GM18868 (cell line): ENCODE measurements around the gene STT3B.

Experiments
- ATAC-seq: cut with Tn5 transposase; IDR thresholded peaks from one replicate; pipeline ENCODE4 v1.9.1; 2021; ENCODE audit warnings: mild to moderate bottlenecking, moderate library complexity; ENCODE audit not compliant: unreplicated experiment

The STT3B gene

DNA sequence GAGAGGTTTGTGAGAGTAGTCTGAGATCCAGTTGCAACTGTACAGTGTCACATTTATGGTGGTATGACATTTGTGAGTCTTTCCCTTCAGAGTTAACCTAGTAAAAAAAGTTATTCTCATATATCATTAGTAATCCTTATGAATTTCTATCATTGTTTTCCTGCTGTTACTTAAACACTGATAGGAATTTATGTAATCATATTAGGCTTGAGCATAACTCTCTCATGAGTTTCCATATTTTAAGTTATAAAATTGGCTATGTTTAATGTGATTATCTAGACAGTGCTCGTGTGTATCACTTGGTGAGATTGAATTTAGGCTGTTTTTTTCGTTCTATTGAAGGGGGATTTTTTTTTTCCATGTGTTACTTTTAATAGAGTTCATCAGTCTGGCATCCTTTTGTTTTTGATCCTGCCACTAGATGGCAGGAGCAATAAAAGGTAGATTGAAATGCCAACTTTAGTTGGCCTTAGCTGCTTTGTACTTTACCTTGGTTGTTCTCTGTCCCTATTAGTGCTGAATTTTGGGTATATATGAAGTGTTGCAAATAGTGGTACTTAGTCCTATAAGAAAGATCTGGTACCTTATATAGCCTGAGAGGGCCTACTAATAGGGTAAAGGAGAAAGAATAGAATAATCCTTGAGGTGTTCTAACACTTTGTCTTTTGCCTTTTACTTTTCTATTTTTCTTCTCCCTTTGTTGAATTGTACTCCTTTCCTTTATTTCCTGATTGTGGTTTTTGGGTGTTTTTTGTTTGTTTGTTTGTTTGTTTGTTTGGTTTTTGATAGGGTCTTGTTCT is 17.9 kb downstream of the STT3B start:
- ATAC-seq, result peak; percentile 53

DNA sequence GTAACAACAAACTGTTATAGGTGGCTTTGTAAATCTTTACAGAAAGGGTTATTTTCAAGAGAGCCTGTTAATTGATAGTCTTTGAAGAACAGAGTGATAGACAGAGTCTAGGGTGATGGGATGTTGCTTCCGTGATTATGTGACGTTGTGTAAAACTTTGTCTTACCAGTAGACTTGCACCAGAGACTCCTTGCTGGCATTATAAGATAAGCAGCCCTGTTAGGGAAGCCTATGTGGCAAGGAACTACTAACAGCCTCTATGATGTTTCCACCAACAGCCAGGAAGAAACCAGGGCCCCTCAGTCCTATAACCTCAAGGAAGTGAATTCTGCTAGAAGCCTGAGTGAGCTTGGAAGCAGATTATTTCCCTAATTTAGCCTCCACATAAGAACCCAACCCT is 18.9 kb downstream of the STT3B start:
- ATAC-seq, result no peak

DNA sequence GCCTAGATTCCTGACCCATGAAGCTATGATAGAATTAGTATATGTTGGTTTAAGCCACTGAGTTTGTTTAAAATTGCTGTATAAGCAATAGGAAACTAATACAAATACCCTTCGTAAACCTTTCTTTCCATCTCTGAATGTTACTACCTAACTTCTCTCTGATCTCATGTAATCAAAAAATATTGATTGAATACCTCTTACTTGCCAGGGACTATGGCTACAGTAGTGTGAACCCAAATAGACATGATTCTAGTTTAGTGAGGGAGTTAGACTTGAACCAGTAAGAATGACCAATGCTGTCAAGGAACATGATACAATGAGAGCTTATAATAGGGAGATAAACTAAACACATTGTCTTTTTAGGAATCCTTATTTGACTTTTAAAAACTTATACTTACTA is 19.4 kb downstream of the STT3B start:
- no peak for ATAC-seq

DNA sequence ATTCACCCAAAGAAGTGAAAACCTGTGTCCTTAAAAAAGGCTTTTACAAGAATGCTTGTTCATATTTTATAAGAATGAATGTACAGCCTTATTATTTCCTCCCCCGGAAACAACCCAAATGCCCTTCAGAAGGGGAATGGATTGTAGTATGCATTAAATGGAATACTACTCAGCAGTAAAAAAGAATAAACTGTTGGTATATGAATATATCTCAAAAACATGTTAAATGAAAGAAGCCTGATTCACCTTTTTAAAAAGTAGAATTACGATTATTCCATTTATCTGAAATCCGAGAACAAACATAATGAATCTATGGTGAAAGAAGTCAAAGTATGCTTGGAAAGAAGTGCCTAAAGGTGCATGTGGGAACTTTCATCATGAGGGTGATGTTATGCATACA is 20.5 kb downstream of the STT3B start:
- ATAC-seq, result no peak

DNA sequence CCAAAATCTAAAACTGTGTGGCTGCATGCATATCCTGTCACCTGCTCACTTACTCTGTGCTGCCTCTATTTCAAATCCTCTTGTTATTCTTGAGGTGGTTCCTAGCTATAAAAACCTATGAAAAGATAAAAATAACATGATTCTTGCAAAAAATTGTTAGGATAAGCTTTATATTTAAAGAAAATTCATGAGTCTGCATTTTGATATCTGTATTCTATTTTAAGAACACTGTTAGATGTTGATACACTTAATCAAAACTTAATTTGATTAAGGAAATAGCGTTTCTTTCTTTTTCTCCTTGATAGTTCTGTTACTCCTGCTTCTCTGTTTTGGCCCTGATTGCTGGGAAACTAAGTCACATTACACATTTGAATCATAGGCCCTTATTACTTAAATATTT is 22.5 kb downstream of the STT3B start:
- no peak for ATAC-seq

DNA sequence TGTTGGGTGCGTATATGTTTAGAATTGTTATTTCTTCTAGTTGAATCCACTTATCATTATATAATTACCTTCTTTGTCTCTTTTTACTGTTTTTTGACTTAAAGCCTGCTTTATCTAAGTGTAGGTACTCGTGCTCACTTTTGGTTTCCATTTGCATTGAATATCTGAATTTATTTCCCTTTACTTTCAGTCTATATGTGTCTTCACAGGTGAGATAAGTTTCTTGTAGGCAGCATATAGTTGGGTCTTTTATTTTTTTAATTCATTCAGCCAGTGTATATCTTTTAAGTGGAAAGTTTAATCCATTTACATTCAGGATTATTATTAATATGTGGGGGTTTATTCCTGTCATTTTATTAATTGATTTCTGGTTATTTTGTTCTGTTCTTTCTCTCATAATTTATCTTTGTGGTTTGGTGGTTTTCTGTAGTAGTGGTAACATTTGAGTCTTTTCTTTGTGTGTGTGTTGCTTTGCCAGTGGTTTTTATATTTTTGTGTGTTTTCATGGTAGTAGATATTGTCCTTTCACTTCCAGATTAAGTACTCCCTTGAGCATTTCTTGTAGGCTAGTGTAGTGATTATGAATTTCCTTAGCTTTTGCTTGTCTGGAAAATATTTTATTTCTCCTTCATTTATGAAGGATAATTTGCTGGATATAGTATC is 27.3 kb downstream of the STT3B start:
- peak; percentile 51 for ATAC-seq

DNA sequence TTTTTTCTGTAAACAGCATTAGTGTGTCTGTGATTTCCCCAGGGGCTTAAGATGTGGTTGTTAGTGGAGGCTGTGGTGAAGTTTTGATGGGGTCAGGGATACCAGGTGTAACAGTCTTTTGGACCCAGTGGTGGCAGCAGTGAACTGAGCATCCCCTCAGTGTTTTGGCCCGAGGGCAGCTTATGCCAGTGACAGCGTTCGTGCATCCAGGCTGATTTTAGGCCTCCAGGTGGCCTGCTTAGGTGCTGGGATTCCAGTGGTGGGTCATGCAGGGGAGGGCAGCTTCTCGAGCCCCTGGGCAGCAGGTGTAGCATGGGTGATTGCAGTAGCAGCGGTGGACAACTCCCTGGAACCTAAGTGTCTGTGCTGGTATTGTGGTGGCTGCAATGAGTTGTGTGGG is 29.2 kb downstream of the STT3B start:
- no peak for ATAC-seq

DNA sequence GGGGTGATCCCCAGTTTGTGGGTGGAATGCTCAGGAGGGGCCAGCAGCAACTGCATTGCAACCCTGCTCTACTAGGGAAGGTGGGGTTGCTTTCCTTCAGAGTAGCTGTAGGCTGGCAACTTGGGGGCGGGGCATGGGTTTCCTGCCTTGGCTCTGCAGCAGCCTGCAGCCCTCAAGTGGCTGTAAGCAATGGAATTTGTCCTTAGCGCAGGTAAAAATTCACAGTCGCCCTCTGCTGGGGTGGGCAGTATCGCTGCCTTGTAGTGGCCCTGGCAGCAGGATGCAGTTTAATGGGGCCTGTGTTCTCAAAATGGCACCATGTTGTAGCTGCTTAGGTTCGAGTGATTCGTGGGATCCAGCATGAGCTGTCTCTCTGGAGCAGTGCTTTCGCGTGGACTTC is 29.8 kb downstream of the STT3B start:
- no peak for ATAC-seq

DNA sequence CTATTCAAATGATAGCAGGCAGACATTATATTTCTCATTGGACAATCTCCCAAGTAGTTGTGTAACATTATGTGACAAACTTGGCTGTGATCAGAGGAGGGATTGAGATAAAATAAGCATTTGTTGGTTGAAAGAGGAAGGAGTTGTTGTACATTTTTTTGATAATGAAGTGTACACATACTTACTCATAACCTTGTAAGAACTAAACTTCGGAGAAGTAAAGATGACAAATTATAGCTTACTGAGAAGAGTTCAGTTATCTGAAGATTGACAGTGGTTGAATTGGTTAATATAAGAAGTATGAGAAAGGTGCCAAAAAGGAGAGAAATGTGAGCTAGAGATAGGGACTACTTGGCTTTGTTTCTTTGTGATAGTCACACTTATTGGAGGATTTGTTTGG is 32.6 kb downstream of the STT3B start:
- ATAC-seq, result no peak

DNA sequence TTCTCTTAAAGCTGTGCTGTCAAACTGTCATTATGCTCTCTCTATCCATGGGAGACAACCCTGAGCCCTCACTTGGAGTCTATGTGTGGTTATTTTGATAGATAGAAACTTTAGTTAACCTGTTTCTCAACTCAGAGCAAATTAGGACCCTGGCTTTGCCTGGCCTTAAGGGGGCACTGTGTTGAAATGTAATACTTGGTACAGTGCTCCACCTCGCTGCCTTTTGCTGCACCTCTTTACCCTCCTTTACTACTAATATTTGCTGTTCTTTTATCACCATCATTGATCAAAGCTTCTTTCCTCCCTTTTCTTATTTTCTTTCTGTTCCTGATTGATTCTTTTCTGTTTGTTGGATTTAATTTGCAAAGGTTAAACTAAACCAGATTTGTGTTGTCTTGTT is 34.3 kb downstream of the STT3B start:
- ATAC-seq, result peak; percentile 60

DNA sequence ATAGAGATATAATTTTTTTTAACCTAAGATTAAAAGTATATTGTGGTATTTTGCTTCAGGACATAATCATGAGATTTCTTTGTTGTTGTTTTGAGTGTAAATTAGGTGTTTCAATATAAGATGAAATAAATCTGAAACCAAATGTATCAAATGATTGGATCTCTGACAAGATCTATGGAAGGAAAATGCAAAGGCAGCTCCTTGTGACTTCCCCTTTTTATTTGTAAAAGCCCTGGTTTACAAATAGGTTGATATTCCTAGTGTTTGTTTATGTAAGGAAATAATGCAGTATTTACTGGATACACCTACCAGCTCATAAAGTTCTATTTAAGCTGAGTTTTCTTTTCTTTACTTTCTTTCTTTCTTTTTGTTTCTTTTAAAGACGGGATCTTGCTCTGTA is 35.9 kb downstream of the STT3B start:
- no peak for ATAC-seq

DNA sequence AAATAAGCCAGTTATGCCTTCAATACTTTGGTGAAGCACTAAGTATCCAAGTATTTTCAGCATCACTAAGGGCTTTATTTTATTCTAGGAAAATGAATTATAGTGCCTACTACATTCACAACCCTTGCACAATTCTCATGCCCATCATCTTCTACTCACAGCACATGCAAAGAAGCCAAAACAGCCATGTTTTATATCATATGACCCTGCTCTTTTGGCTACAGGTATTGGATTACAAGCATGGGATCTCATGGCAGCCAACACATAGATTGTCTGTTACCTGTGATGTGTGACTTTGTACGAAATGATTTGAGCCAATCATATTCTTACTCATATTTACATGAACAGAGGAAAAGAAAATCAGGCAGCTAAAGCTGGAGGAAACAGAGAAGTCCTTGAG is 38.6 kb downstream of the STT3B start:
- ATAC-seq, result no peak

DNA sequence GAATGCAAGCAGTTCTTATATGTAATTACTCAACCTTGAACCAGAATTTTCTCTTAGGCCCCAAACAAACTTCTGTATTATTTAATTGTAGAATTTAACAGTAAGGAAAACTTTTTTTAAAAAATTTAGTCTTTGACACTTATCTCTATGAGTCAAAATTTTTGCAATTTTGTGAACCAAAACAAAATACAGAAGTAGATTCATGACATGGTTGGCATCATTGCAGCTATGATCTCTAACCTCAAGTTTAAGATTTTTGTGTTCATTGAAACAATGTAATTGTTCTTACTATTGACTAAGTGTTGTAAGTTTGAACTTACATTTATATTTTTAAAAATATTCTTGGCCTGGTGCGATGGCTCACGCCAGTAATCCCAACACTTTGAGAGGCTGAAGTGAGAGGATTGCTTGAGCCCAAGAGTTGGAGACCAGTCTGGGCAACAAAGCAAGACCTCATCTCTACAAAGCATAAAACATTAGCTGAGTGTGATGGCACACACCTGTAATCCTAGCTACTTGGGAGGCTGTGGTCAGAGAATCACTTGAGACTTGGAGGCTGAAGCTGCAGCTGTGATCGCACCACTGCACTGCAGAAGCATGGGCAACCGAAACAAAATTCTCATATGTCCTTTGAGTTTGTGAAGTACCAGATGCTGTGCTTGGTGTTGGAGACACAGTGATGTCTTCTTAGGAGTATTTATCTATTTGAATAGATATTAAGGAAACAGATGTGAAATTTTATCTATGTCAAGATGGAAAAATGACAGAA is 39.7 kb downstream of the STT3B start:
- peak; percentile 41 for ATAC-seq

DNA sequence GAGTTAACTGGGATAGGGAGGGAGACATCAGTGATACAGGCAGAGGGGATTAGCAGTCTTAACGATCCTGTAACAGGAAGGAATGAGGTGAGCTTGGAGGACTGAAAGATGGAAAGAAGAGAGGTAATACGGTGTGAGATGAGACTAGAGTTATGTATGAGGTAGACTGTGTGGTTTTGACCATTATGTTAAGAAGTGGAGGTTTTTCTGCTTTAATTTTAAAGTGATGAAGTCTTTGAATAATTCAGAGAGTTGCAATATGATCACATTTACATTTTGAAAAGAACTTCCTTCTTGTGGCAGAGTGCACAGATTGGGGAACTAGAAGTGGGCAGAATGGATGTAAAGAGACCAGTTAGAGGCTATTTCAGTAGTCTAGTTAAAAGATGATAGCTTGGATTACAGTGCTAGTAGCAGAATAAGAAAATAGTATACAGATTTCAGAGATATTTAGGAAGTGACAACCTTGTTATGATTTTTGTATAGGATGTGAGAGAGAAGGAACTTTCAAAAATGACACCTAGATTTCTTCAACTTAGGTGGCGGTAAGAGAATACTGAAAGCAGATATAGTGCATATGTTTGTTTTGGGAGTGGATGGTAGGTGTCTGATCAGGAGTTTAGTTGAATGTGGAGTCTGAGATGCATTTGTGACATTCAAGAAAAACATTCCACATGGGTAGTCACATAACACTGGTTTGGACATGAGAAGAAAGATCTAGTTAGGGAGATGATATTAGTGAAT is 40.5 kb downstream of the STT3B start:
- ATAC-seq, result peak; percentile 46

DNA sequence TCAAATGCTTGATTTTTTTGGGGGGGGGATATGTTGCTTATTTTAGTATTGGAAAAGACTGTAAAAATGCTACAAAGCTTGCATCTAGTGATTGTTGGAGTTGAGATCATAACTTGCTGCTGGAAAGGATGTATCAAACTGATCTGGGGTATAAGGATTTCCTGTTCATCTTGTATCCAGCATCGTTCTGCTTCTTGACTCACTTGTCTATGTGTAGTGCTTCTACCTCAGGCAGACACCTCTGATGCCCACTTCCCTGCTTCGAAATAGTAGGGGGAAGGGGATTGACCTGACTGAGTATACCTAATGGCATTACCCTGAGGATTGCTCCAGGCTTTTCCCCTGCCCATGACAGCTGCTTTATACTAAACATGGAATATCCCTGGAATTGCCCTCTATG is 42.7 kb downstream of the STT3B start:
- ATAC-seq, result no peak

DNA sequence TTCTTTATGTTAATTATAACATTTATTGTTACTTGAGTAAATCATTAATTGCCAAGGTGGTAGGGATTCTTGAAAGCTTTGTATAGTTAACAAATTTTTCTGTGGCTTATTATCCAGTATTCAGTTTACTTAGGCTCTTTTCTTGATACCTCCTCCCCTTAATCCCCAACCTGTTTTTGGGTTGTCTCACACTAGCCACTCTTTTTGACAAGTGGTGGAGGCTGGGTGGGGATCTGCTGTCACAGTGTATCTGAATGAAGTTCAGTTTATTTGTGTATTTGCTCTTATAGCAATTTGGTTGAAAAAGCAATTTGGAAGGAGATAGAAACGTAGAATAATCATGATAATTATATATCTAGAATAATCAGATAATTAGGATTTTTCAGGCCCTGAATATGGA is 43.8 kb downstream of the STT3B start:
- no peak for ATAC-seq

DNA sequence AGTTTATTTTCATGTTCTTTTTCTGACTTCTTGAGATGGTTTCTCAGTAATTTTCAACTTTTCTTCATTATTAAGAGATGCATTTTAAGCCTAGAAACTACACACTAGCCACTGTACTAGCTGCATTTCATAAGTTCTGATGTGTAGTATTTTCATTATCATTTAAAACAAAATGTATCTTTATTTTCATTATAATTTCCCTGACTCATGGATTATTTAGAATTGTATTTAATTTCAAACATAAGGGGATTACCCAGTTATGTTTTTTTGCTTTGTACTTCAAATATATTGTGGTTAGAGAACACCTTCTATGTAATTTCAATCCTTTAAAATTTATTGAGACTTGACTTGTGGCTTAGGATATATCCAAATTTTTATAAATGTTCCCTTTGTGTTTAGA is 44.5 kb downstream of the STT3B start:
- no peak for ATAC-seq

DNA sequence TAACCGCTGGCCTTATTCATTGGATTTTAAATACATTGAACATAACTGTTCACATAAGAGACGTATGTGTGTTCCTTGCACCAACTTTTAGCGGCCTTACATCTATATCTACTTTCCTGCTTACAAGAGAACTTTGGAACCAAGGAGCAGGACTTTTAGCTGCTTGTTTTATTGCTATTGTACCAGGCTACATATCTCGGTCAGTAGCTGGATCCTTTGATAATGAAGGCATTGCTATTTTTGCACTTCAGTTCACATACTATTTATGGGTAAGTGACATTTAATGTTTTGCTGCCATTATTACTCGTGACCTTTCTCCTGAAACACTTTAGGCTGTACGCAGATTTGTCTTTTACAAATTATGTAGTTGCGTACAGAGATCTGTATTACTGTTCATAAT is 47.1 kb downstream of the STT3B start:
- ATAC-seq, result no peak

DNA sequence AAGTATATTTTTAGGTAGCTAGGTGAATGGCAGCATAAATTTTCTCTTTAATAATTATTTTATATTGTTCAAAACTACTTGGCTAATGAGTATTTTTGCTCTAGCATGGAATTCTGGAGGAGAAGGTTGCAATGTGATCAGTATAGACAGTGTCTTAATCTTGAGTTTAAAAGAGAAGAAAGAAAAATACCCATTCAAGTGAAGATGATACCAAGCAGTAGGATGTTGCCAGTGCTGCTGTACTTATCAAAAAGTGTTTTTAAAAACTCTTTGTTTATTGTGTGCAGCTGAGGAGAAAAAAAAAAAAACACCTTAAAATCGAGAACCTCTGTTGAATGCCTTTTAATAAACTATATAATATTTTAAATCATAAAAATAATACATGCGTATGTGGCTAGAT is 47.9 kb downstream of the STT3B start:
- ATAC-seq, result no peak

DNA sequence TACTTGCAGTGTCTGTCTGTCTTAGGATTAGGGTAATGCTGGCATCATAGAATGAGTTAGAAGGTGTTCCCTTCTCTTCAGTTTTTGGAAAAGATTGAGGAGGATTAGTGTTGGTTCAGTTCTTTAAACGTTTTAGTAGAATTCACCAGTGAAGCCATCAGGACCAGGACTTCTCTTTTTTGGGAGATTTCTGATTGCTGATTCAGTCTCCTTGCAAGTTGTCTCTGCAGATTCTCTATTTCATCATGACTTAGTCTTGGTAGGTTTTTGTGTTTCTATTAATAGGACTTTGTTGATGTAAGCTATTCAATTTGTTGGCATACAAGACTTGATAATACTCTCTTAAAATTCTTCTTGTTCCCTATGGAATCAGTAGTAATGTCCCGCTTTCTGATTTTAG is 48.9 kb downstream of the STT3B start:
- no peak for ATAC-seq

DNA sequence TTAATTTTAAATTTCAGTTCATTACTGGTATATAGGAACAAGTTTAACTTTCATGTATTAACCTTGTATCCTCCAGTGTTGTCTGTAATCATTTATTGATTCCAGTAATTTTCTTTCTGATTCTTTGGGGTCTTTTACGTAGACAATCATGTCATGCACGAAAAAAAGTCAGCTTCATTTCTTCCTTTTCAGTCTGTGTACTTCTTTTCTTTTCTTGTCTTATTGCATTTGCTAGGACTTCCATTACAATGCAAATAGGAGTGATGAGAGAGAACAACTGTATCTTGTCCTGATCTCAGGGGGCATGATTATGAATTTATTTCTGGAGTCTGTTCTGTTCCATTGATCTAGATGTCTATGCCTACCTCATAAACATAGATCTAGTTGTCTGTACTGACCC is 56.5 kb downstream of the STT3B start:
- ATAC-seq, result no peak
